OCI-LY3 (cell line): ENCODE results near the gene CLN3.

Source experiments
- CTCF ChIP-seq: fragments of 200-600, 300-600 bp; sonication (generic); IDR thresholded peaks from 2 replicates; pipeline ENCODE4 v1.5.1; 2014; ENCODE audit warnings: antibody characterized with exemption, low read length, low read depth
- EZH2phosphoT487 ChIP-seq: fragments of 200-600 bp; shearing (Covaris generic); IDR thresholded peaks from 2 replicates; pipeline ENCODE4 v1.6.1; 2018; ENCODE audit warnings: antibody characterized with exemption, mixed run types, low read depth

- TF ChIP-seq CTCF = no peak
- no peak for TF ChIP-seq EZH2phosphoT487
These were observed 4.2 kb upstream of the CLN3 start for GRCh38 chr16:28495795-28496749.
